ENCODE measurements around the gene RNF157.

The RNF157 gene

GRCh38 chr17:76164331-76164730, 76.0 kb downstream of the RNF157 start:
- ATAC-seq (ENCODE audit: low read depth) (no peak), DNase-seq (ENCODE audit: low spot score) (no peak)
- Histone ChIP-seq H3K36me3 (ENCODE audit: low read depth) (no peaks in the 10 kb centered on the region), H3K4me1 (ENCODE audit: insufficient read depth, poor library complexity, severe bottlenecking) (no peaks in the 10 kb centered on the region), H3K4me3 (ENCODE audit: severe bottlenecking) (no peak overlapping the region), H3K27me3 (ENCODE audit: insufficient read depth, poor library complexity, severe bottlenecking) (no peaks in the 10 kb centered on the region), H3K9me3 (ENCODE audit: severe bottlenecking) (no peaks in the 10 kb centered on the region), H3K27ac (ENCODE audit: poor library complexity, severe bottlenecking) (no peak overlapping the region)
- TF ChIP-seq CTCF (IDR thresholded peaks at IDR 0.05; ENCODE audit: poor library complexity, severe bottlenecking) = no peak

DNA sequence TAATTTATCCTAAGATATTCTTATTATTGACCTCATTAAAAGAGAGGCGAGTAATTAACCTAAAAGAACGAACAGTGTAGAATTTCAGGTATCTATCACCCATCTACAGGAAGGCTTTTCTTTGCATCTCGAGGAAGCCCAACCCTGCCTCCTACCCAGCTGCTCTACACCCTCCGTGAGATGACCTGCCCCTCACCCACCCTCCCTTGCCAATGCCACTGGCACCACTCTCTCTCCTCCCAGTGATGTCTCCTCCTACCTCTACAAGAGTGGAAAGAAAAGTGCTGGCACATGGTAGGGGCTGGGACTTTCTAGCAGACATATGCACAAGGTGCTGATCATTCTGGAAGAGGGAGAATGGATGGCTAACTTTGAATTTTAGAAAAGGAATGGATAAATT, 76.4 kb downstream of the RNF157 start:
- Histone ChIP-seq H3K4me1 (ENCODE audit: insufficient read depth, poor library complexity, severe bottlenecking) (no peaks in the 10 kb centered on the region), H3K27ac (ENCODE audit: poor library complexity, severe bottlenecking) (no peak overlapping the region), H3K27me3 (ENCODE audit: insufficient read depth, poor library complexity, severe bottlenecking) (no peaks in the 10 kb centered on the region), H3K9me3 (ENCODE audit: severe bottlenecking) (no peaks in the 10 kb centered on the region), H3K4me3 (ENCODE audit: severe bottlenecking) (no peak overlapping the region), H3K36me3 (ENCODE audit: low read depth) (no peaks in the 10 kb centered on the region)
- no peak for ATAC-seq (ENCODE audit: low read depth)
- no peak for TF ChIP-seq CTCF (IDR thresholded peaks at IDR 0.05; ENCODE audit: poor library complexity, severe bottlenecking)
- no peak for DNase-seq (ENCODE audit: low spot score)

DNA sequence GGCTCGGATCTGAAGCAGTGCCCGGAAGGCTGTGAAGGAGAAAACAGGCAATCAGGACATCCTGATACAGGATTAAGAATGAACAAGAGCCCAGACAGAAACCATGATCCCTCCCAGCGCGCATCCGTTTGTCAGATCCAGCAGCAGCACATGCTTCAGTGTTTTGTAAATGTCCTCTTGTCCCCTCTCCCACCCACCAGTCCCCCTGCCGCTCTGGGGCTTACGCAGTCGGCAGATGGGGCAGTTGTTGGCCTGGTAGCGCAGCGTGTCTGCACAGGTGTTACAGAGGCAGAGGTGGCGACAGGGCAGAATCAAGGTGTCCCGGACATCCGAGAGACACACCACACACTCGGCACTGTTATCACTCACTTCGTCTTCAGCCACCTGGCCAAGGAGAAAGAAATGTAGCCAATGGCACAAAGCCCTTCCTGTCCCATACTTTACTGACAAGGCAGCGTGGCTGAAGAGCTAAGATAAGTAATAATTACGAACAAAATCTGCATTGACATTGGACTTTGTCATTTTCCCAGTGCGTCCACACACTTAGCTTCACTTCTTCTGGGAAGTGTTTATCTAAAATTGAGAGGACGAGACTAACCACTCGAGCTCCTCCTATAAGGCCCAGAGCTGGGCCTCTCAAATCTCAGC, 78.5 kb downstream of the RNF157 start:
- Histone ChIP-seq H3K36me3 (ENCODE audit: low read depth) (no peaks in the 10 kb centered on the region), H3K4me1 (ENCODE audit: insufficient read depth, poor library complexity, severe bottlenecking) (no peaks in the 10 kb centered on the region), H3K27ac (ENCODE audit: poor library complexity, severe bottlenecking) (no peak overlapping the region), H3K9me3 (ENCODE audit: severe bottlenecking) (no peaks in the 10 kb centered on the region), H3K27me3 (ENCODE audit: insufficient read depth, poor library complexity, severe bottlenecking) (no peaks in the 10 kb centered on the region), H3K4me3 (ENCODE audit: severe bottlenecking) (no peak overlapping the region)
- ATAC-seq (ENCODE audit: low read depth) (no peak), DNase-seq (ENCODE audit: low spot score) (no peak)
- TF ChIP-seq CTCF (IDR thresholded peaks at IDR 0.05; ENCODE audit: poor library complexity, severe bottlenecking) = no peak

GRCh38 chr17:76160896-76161528, 79.3 kb downstream of the RNF157 start:
- DNase-seq (ENCODE audit: low spot score) (no peak), ATAC-seq (ENCODE audit: low read depth) (no peak)
- no peak overlapping the region for H3K27ac ChIP-seq (ENCODE audit: poor library complexity, severe bottlenecking)
- H3K27me3 ChIP-seq (ENCODE audit: insufficient read depth, poor library complexity, severe bottlenecking) = no peaks in the 10 kb centered on the region
- H3K4me1 ChIP-seq (ENCODE audit: insufficient read depth, poor library complexity, severe bottlenecking) = no peaks in the 10 kb centered on the region
- no peak overlapping the region for H3K4me3 ChIP-seq (ENCODE audit: severe bottlenecking)
- H3K9me3 ChIP-seq (ENCODE audit: severe bottlenecking) = no peaks in the 10 kb centered on the region
- no peaks in the 10 kb centered on the region for H3K36me3 ChIP-seq (ENCODE audit: low read depth)
- TF ChIP-seq CTCF (IDR thresholded peaks at IDR 0.05; ENCODE audit: poor library complexity, severe bottlenecking) = no peak

GRCh38 chr17:76159157-76159556, 81.1 kb downstream of the RNF157 start:
- Histone ChIP-seq H3K36me3 (ENCODE audit: low read depth) (no peaks in the 10 kb centered on the region), H3K9me3 (ENCODE audit: severe bottlenecking) (no peaks in the 10 kb centered on the region), H3K4me1 (ENCODE audit: insufficient read depth, poor library complexity, severe bottlenecking) (no peaks in the 10 kb centered on the region), H3K27me3 (ENCODE audit: insufficient read depth, poor library complexity, severe bottlenecking) (no peaks in the 10 kb centered on the region), H3K27ac (ENCODE audit: poor library complexity, severe bottlenecking) (no peak overlapping the region), H3K4me3 (ENCODE audit: severe bottlenecking) (no peak overlapping the region)
- DNase-seq (ENCODE audit: low spot score) (no peak), ATAC-seq (ENCODE audit: low read depth) (no peak)
- no peak for TF ChIP-seq CTCF (IDR thresholded peaks at IDR 0.05; ENCODE audit: poor library complexity, severe bottlenecking)
